Sigmoid colon (tissue), 4 donors: ENCODE results near the gene PRR30.

Experiments used
- CTCF ChIP-seq, 4 experiments: fragments of 450-650 bp in 3 of 4; fragments of 200-600 bp in 1 of 4; IDR thresholded peaks; one replicate each; pipeline ENCODE4 v1.5.1; 2016 to 2019; ENCODE audit warnings: antibody characterized with exemption in 4 of 4, mild to moderate bottlenecking in 3 of 4, moderate library complexity in 2 of 4
- POLR2AphosphoS5 ChIP-seq, 4 donors: sonication (generic); formaldehyde crosslinking; IDR thresholded peaks; one replicate each; pipeline ENCODE4 v1.6.1; 2017; ENCODE audit warnings: antibody characterized with exemption in 4 of 4

- TF ChIP-seq POLR2AphosphoS5 (IDR thresholded peaks at IDR 0.05) = no peak
- TF ChIP-seq CTCF (IDR thresholded peaks at IDR 0.05) = no peak
These were observed 16.4 kb downstream of the PRR30 start for GRCh38 chr2:27122791-27123190.
